PFSK-1 (cell line): ENCODE data around the gene PIK3R5.

Source experiments
- FOXP2 ChIP-seq: optimal IDR thresholded peaks from 2 replicates; pipeline ENCODE3; 2011; ENCODE audit warnings: borderline replicate concordance, control low read depth, inconsistent platforms; ENCODE audit not compliant: insufficient read depth; ENCODE audit errors: extremely low read length, extremely low read depth
- POLR2AphosphoS5 ChIP-seq: IDR thresholded peaks from 2 replicates; pipeline ENCODE4 v1.6.1; 2012; ENCODE audit warnings: low read depth, mild to moderate bottlenecking, control low read depth, low read length, moderate library complexity
- SIN3A ChIP-seq: IDR thresholded peaks from 2 replicates; pipeline ENCODE4 v1.6.1; 2012; ENCODE audit warnings: mild to moderate bottlenecking, low read length, moderate library complexity, borderline replicate concordance; ENCODE audit not compliant: insufficient read depth
- TAF1 ChIP-seq: IDR thresholded peaks from 2 replicates; pipeline ENCODE4 v1.6.1; 2012; ENCODE audit warnings: low read length, control low read depth, borderline replicate concordance; ENCODE audit not compliant: insufficient read depth
- TF ChIP-seq, protein P1 (sequence below), 2 experiments: IDR thresholded peaks; 2 replicates each; pipeline versions ENCODE4 v1.6.1 to v1.8.0; 2011 to 2012; ENCODE audit warnings: low read depth in 2 of 2, low read length in 2 of 2, control low read depth in 1 of 2, inconsistent platforms in 1 of 2, mild to moderate bottlenecking in 1 of 2, moderate library complexity in 1 of 2; ENCODE audit not compliant: insufficient read depth in 1 of 2

PIK3R5 gene

DNA sequence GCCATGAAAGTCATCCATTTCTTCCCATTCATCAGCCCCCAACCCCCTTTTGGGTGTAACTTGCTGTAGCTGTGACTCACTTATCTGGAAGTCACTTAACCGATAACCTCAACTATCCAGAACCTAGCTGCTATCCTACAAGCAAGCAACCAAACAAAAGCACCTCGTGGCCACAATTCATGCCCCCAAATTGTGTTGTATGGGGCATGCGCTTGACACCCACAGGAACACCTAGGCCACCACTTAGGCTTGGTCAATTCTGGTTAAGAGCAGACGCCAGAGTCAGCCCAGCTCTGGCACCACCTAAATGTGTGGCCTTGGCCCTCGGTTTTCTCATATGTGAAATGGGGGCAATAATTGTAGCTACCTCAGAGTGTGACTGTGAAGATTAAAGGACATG, 3.7 kb downstream of the PIK3R5 start:
- TF ChIP-seq POLR2AphosphoS5 = no peak
- TF ChIP-seq TAF1 = no peak
- no peak for TF ChIP-seq FOXP2
- TF ChIP-seq, protein P1, sequence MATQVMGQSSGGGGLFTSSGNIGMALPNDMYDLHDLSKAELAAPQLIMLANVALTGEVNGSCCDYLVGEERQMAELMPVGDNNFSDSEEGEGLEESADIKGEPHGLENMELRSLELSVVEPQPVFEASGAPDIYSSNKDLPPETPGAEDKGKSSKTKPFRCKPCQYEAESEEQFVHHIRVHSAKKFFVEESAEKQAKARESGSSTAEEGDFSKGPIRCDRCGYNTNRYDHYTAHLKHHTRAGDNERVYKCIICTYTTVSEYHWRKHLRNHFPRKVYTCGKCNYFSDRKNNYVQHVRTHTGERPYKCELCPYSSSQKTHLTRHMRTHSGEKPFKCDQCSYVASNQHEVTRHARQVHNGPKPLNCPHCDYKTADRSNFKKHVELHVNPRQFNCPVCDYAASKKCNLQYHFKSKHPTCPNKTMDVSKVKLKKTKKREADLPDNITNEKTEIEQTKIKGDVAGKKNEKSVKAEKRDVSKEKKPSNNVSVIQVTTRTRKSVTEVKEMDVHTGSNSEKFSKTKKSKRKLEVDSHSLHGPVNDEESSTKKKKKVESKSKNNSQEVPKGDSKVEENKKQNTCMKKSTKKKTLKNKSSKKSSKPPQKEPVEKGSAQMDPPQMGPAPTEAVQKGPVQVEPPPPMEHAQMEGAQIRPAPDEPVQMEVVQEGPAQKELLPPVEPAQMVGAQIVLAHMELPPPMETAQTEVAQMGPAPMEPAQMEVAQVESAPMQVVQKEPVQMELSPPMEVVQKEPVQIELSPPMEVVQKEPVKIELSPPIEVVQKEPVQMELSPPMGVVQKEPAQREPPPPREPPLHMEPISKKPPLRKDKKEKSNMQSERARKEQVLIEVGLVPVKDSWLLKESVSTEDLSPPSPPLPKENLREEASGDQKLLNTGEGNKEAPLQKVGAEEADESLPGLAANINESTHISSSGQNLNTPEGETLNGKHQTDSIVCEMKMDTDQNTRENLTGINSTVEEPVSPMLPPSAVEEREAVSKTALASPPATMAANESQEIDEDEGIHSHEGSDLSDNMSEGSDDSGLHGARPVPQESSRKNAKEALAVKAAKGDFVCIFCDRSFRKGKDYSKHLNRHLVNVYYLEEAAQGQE (IDR thresholded peaks at IDR 0.05; ENCODE audit: insufficient read depth in 1 of 2, low read depth in 2 of 2, low read length in 2 of 2) = no peak
- TF ChIP-seq SIN3A = no peak

DNA sequence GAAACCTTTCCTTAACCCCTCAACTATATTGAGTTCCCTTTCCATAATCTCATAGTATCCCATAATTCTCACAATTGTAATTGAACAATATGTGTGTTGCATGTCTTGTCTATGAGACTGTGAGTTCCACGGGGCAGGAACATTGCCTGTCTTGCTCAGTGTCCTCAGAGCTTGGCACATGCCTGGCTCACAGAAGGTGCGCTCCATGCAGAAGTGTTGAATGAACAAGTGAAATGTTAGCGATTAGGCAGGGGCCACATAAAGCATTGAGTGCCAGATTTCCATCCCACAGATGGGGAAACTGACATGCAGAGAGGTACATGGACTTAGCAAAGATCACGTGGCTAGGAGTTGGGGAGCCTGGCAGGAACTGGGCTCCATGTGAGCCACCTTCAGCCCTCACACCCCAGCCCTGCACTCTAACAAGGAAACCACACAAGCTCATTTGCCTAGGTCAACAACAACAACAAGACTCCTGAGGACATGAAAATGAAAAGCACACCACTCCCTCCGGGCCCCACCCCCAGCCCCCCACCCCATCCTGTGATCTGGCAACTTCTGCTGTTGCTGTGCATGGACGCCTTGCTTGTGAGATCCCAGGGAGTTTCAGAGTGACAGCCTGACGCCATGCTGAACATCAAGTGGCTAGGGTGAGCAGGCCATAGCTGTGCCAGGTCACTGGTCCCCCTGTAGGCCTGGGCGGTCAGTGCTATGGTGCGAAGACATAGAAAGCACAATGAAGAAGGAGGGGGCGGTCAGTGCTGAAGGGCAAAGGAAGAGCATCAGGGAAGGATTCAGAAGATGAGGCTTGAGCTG, 5.0 kb downstream of the PIK3R5 start:
- TF ChIP-seq POLR2AphosphoS5 (no peak), TAF1 (no peak), FOXP2 (no peak), SIN3A (no peak)
- TF ChIP-seq, protein P1 (IDR thresholded peaks at IDR 0.05; ENCODE audit: insufficient read depth in 1 of 2, low read depth in 2 of 2, low read length in 2 of 2) = no peak

DNA sequence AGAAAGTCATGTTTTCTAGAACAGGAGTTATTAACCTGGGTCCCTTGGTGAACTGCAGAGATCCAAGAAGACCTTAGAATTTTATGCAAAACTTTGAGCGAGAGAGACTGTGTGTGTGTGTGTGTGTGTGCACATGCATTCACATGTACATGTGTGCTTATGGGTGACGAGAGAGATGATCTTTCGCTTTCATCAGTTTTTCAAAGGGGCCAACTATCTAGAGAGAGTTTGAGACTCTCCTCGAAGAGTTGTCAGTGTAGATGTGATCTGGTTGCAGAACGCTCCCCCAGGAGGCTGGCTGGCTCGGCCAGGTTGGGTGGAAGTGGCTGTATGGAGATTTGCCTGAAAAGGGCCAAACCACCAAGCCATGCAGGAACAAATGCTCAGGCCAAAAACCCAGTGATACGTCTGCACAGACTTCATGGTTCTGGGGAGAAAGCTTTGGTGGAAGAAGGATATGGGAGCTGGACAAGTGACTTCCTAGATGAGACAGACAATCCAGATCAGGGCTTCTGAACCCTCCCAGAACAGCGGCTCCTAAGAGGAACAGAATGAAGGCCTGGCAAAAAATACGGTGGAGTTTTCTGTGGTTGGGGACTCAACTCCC, 6.1 kb downstream of the PIK3R5 start:
- TF ChIP-seq POLR2AphosphoS5 (no peak), TAF1 (no peak), SIN3A (no peak), FOXP2 (no peak)
- TF ChIP-seq, protein P1 (IDR thresholded peaks at IDR 0.05; ENCODE audit: insufficient read depth in 1 of 2, low read depth in 2 of 2, low read length in 2 of 2) = no peak

DNA sequence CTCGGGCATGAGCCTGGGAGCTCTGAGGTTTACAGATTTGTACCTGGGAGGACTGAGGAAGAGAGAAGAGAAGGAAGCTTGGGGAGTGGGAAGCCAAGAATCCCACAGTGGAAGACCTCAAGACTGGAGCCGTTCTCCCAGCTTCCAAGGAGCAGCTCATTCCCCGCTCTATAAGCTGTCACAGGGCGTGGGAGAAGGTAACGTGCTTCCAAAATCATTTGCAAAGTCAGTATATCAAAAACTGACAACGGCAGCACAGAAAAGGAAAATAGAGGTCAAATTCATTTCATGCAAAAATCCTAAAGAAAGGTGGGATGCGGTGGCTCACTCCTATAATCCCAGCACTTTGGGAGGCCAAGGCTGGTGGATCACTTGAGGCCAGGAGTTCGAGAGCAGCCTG, 7.8 kb downstream of the PIK3R5 start:
- TF ChIP-seq TAF1 = no peak
- TF ChIP-seq POLR2AphosphoS5 = no peak
- TF ChIP-seq, protein P1 (IDR thresholded peaks at IDR 0.05; ENCODE audit: insufficient read depth in 1 of 2, low read depth in 2 of 2, low read length in 2 of 2) = no peak
- TF ChIP-seq SIN3A = no peak
- no peak for TF ChIP-seq FOXP2
